SKM-1 (cell line): ENCODE data around the gene MTHFR.

Source experiments
- DNase-seq: peaks from one replicate; lab custom pipeline; 2025; ENCODE audit not compliant: unreplicated experiment; lab: John Stamatoyannopoulos, UW

Gene MTHFR

GRCh38 chr1:11736746-11737639, 68.8 kb downstream of the MTHFR start:
- peak; percentile 83 for DNase-seq

- peak; percentile 76 for DNase-seq
These were observed 69.7 kb downstream of the MTHFR start, which contains the start of gene AGTRAP for GRCh38 chr1:11735854-11736745. TSS of gene AGTRAP (plus strand) at chr1:11736136. CDS start at chr1:11736209, 73 bp downstream.
